ENCODE results near the gene MYH11. TPM values are rescaled to one million over a fixed set of nuclear protein-coding genes. Genes with fewer than 3 reads are reported as not detected.

MYH11 gene
- total and polyA plus RNA-seq, 10 of the 15 experiments (the other 5 are each of a cell fraction or from before 2014, with no cell fraction given), result 0.01 to 1.9 (median 0.13) TPM; not detected in 1

DNA sequence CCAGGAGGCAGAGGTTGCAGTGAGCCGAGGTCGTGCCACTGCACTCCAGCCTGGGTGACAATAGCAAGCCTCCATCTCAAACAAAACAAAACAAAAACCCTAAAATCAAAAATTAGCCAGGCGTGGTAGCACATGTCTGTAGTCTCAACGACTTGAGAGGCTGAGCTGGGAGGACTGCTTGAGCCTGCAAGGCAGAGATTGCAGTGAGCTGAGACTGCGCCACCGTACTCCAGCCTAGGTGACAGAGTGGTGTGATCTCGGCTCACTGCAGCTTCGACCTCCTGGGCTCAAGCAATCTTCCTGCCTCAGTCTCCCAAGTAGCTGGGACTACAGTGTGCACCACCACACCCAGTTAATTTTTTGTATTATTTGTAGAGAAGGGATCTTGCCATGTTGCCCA, 87.6 kb downstream of the MYH11 start (continued):
- TF ChIP-seq SIX5 (IDR thresholded peaks at IDR 0.05; ENCODE audit: low read depth, low read length, severe bottlenecking), result no peak

- Histone ChIP-seq H3K4me1 (ENCODE audit: control insufficient read depth, insufficient read depth, low read length) (no peaks in the 10 kb centered on the region; the same call in 1 of the 2 replicates), H2AFZ (ENCODE audit: control insufficient read depth, low read depth, low read length) (no peak overlapping the region), H3K4me2 (ENCODE audit: control insufficient read depth, insufficient read depth) (no peak overlapping the region), H3K27me3 (replicated peaks in 1 of 2; ENCODE audit: control insufficient read depth in 2 of 2, insufficient read depth in 2 of 2, low read length in 1 of 2) (no peaks in the 10 kb centered on the region), H3K9ac (ENCODE audit: control insufficient read depth, insufficient read depth, low read length) (no peak overlapping the region), H3K79me2 (ENCODE audit: control insufficient read depth, insufficient read depth, low read length) (no peaks in the 10 kb centered on the region), H3K27ac (ENCODE audit: control insufficient read depth, insufficient read depth) (no peak overlapping the region), H3K36me3 (ENCODE audit: control insufficient read depth in 2 of 2, insufficient read depth in 2 of 2, low read length in 1 of 2) (no peaks in the 10 kb centered on the region), H3K9me3 (replicated peaks; ENCODE audit: control insufficient read depth, insufficient read depth, low read length) (no peaks in the 10 kb centered on the region), H3K4me3 (no peak overlapping the region), H4K20me1 (ENCODE audit: control insufficient read depth, insufficient read depth) (no peaks in the 10 kb centered on the region)
- 91% methylated on average over 4 of the region's 4 CpGs for WGBS (ENCODE audit: insufficient coverage, insufficient replicate concordance, low lambda C conversion rate, missing lambda C conversion rate)
- CTCF ChIA-PET, result interaction anchor here (1.4 kb wide), 1 partner anchor 16 kb away, joined by 4 read pairs; no protein-coding TSS in a partner anchor
- no peak for FAIRE-seq
- RAD21 ChIA-PET (ENCODE audit: unreplicated experiment), result no interaction called here
- intact Hi-C loops (cut with micrococcal nuclease; ENCODE audit: unreplicated experiment), result loop anchor here (5.0 to 10.0 kb wide), 3 partner anchors 259 to 427 kb away; no protein-coding TSS in a partner anchor
- in situ Hi-C loops (cut with MboI), result no loop called here
- POLR2A ChIA-PET, result no interaction called here
- BruUV-seq (replicated peaks), result no TSS peak
- DNase-seq (ENCODE audit: low read depth, low spot score), result no peak
- SMC1A ChIA-PET (ENCODE audit: uncharacterized antibody, unreplicated experiment), result interaction anchor here (1.2 kb wide), 1 partner anchor 359 kb away, joined by 3 read pairs; no protein-coding TSS in a partner anchor
- ATAC-seq, result no peak
- TF ChIP-seq IRF3 (IDR thresholded peaks at IDR 0.05), result no peak
- no peak for TF ChIP-seq CREM (IDR thresholded peaks at IDR 0.05; ENCODE audit: low read depth)
- TF ChIP-seq, protein P1, sequence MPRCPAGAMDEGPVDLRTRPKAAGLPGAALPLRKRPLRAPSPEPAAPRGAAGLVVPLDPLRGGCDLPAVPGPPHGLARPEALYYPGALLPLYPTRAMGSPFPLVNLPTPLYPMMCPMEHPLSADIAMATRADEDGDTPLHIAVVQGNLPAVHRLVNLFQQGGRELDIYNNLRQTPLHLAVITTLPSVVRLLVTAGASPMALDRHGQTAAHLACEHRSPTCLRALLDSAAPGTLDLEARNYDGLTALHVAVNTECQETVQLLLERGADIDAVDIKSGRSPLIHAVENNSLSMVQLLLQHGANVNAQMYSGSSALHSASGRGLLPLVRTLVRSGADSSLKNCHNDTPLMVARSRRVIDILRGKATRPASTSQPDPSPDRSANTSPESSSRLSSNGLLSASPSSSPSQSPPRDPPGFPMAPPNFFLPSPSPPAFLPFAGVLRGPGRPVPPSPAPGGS (IDR thresholded peaks at IDR 0.05; ENCODE audit: borderline replicate concordance, insufficient read depth, low read depth, low read length, poor library complexity, severe bottlenecking), result no peak
- no peak for TF ChIP-seq BHLHE40 (IDR thresholded peaks at IDR 0.05; ENCODE audit: borderline replicate concordance in 1 of 2, low read depth in 2 of 2, low read length in 1 of 2)
- TF ChIP-seq ASH2L (IDR thresholded peaks at IDR 0.05; ENCODE audit: borderline replicate concordance, low read depth), result no peak
- no peak for TF ChIP-seq RELA (IDR thresholded peaks at IDR 0.05; ENCODE audit: borderline replicate concordance, partially characterized antibody)
- no peak for TF ChIP-seq ATF2 (IDR thresholded peaks at IDR 0.05; ENCODE audit: low read length)
- TF ChIP-seq KLF5 (IDR thresholded peaks at IDR 0.05; ENCODE audit: partially characterized antibody), result no peak
- TF ChIP-seq MEF2B (IDR thresholded peaks at IDR 0.05; ENCODE audit: partially characterized antibody, poor library complexity, severe bottlenecking), result no peak
- TF ChIP-seq PAX8 (IDR thresholded peaks at IDR 0.05), result no peak
- TF ChIP-seq, protein P2, sequence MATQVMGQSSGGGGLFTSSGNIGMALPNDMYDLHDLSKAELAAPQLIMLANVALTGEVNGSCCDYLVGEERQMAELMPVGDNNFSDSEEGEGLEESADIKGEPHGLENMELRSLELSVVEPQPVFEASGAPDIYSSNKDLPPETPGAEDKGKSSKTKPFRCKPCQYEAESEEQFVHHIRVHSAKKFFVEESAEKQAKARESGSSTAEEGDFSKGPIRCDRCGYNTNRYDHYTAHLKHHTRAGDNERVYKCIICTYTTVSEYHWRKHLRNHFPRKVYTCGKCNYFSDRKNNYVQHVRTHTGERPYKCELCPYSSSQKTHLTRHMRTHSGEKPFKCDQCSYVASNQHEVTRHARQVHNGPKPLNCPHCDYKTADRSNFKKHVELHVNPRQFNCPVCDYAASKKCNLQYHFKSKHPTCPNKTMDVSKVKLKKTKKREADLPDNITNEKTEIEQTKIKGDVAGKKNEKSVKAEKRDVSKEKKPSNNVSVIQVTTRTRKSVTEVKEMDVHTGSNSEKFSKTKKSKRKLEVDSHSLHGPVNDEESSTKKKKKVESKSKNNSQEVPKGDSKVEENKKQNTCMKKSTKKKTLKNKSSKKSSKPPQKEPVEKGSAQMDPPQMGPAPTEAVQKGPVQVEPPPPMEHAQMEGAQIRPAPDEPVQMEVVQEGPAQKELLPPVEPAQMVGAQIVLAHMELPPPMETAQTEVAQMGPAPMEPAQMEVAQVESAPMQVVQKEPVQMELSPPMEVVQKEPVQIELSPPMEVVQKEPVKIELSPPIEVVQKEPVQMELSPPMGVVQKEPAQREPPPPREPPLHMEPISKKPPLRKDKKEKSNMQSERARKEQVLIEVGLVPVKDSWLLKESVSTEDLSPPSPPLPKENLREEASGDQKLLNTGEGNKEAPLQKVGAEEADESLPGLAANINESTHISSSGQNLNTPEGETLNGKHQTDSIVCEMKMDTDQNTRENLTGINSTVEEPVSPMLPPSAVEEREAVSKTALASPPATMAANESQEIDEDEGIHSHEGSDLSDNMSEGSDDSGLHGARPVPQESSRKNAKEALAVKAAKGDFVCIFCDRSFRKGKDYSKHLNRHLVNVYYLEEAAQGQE (IDR thresholded peaks at IDR 0.05; ENCODE audit: low read depth, low read length), result no peak
- no peak for TF ChIP-seq CHD2 (IDR thresholded peaks at IDR 0.05; ENCODE audit: borderline replicate concordance, low read depth, low read length)
- TF ChIP-seq BACH1 (IDR thresholded peaks at IDR 0.05; ENCODE audit: borderline replicate concordance), result no peak
- no peak for TF ChIP-seq CBFB (IDR thresholded peaks at IDR 0.05; ENCODE audit: low read depth)
- no peak for TF ChIP-seq DPF2 (IDR thresholded peaks at IDR 0.05)
These were observed 88.6 kb downstream of the MYH11 start for GRCh38 chr16:15768201-15768600.
